Measurements from ENCODE around the gene MCHR1.
"Not testable (repeated sequence)": the region's sequence is repeated elsewhere in the genome, so short reads cannot be mapped to it uniquely, and the experiment has no call there.

MCHR1 gene

DNA sequence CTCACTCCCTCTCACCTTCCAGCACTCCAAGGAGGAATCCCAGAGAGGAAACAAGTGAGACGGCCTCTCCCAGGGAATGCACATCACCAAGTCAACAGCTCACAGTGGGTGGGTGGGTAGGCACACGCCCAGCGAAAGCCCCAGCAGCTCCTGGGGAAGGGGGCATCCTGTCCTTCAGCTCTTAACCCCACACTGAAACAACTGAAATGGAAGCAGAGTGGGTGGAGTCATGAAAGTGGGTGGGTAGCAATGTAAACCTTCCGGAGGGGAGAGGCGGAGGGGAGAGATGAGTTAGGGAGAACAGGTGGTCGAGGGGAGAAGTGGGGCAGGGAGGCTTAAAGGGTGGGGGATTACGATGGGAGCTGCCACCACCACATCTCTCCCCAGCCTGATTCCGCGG, 5.4 kb downstream of the MCHR1 start:
- in situ Hi-C loops (cut with MboI; ENCODE audit: low sequenced_read_pairs), result no loop called here

DNA sequence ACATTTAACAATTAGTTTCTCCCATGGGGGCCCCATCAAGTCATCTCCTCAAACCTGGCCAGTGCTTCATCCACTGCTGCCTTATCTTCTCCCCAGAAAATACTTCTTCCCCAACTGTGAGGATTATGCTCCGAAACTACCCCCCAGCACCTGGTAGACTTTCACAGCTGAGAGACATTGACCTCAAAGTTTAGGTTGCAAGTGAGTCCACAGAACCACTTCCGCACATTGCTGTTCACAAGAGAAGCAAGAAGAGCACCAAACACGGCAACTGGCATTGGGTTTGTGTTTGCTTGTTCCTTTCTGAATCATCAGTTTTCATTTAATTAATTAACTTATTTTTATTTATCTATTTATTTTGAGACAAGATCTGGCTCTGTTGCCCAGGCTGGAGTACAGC, 6.1 kb downstream of the MCHR1 start:
- in situ Hi-C loops (cut with MboI; ENCODE audit: low sequenced_read_pairs), result no loop called here

DNA sequence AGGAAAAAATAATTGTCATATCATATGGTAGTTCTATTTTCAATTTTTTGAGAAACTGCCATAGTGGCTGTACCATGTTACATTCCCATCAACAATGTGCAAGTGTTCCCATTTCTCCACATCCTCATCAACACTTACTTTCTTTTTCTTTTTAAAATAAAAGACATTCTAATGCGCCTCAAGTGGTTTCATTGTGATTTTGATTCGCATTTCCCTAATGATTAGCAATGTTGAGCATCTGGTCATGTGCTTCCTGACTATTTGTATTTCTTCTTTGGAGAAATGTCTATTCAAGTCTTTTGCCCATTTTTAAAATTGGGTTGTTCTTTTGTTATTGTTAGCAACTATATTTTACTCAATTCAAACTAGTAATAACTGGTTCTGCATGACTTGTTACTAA, 8.4 kb downstream of the MCHR1 start:
- in situ Hi-C loops (cut with MboI; ENCODE audit: low sequenced_read_pairs), result no loop called here

DNA sequence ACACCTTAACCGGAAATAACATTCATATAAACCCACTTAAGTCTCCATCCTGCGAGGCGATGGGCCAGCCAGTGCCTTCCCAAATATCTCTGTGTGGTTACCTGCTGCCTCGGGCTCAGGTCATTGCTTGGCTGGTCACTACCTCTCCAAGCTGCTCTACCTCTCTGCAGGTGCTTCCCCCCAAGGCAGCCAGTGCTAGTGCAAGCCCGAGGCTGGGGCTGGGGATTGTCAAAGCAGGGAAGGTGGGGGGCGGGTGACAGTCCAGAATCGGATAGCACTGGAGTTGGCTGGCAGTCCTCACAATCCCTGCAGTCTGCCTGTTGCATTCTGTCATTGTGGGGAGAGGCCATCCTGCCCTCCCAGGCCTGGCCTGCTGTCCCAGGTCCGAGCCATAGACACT, 11.1 kb downstream of the MCHR1 start:
- in situ Hi-C loops (cut with MboI; ENCODE audit: low sequenced_read_pairs), result no loop called here

DNA sequence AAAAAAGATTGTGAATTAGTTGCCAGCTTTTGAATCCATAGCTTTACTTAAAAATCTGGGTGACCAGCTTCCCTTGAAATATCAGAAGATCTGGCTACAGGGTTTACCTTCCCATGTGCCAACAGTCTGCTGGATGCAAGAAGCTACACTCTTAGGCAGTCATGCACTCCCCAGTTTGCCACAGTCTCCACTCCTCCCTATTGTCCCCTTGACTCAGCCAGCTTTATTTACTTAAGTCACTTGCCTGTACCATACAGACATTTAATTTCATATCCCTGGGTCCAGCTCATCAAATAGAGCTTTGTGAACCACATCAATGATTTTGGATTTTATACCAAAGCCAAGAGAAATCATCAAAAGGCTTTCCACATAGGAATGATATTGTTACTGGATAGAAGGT, 12.2 kb downstream of the MCHR1 start:
- in situ Hi-C loops (cut with MboI; ENCODE audit: low sequenced_read_pairs), result no loop called here

DNA sequence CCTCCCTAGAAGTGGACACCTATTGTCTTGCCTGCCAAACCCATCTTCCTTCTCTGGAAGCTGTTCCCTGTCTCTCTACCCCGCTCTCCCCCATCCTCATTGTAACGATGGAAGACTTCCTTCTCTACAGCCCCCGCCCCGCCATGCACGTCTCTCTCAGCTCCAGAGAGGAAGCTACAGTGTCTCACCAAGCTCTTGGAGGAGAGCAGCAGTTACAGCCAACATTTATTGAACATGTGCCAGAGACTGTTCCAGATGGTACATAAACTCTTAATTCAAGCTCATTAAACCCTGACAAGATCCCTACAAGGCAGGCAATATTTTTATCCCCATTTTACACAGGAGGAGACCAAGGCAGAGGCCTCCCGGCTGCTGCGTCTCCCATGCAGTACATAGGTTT, 15.1 kb downstream of the MCHR1 start:
- in situ Hi-C loops (cut with MboI; ENCODE audit: low sequenced_read_pairs), result no loop called here

DNA sequence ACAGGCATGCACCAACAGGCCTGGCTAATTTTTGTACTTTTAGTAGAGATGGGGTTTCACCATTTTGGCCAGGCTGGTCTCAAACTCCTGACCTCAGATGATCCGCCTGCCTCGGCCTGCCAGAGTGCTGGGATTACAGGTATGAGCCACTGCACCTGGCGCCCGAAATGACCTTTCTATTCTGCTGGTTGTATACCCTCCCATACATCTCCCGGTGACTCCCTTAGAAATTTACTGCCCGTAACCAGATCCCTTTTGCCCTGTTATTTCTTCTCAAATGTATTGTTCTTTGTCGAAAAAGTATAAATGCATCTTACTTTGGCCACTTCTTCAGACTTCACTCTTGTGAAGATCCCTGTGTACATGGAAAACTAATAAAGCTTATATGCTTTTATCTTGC, 22.0 kb downstream of the MCHR1 start:
- in situ Hi-C loops (cut with MboI; ENCODE audit: low sequenced_read_pairs), result no loop called here

DNA sequence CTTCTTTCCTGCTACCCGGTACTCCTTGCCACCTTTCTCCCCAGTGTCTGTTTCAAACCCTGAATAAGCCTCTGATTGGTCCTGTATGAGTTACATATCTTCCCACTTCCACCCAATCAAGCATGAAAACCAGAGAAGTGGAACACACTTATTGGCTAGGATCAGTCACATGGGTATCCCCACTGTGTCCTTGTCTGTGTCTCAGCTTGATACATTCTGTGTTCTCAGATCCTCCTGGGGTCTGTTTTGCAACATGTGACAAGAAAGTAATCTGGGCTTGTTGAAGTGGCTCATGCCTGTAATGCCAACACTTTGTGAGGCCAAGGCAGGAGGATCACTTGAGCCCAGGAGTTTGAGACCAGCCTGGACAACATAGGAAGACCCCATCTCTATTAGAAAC, 23.9 kb downstream of the MCHR1 start:
- in situ Hi-C loops (cut with MboI; ENCODE audit: low sequenced_read_pairs), result no loop called here

DNA sequence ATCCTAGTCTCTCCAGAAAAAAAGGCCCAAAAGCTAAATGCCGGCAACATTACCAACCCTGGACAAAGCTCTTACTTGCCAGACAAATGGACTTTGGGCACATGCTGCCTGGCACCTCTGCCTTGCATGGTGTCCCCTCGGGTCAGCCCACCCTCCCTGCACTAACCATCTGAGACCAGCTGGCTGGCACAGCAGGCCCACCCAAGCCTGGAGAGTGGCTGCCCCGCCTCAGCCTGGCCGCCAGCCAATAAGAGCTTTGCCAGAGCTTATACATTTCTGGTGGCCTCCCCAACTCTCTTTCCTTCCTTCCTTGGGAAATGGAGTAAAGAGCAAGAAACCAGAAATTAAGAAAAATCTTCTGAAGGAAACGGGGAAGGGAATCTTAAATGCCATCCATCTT, 24.5 kb downstream of the MCHR1 start:
- in situ Hi-C loops (cut with MboI; ENCODE audit: low sequenced_read_pairs), result no loop called here

DNA sequence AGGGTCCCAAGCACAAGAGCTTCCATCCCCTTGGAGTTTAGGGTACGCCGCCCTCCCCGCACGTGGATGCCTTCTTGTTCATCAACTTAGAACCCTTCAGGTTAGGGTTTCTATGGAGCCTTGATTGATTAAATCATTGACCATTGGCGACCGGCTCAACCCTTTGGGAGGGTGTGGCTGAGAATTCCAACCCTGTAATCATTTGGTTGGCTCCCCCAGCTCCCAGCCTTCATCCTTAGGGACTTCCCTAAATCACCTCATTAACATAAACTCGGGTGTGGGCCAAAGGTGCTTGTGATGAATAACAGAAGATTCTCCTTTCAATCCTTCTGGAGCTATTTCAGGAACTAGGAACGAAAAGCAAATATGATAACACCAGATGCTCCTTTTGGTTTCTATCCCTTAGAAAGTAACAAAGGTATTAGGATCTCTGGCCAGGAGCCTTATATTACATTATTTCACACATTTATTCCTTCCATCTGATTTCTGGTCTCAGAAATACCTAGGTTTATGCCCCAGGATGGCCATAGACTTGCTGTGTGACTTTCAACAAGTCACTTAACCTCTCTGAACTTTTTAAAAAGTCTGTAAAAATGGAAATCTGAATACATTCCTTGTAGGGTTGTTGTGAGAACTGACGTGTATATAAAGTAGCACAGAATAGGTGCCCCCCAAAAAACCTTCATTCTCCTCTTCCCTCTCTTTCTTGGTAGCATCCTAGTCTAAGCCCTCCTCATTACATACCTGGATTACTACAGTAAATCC, 26.8 kb downstream of the MCHR1 start:
- in situ Hi-C loops (cut with MboI; ENCODE audit: low sequenced_read_pairs), result no loop called here

DNA sequence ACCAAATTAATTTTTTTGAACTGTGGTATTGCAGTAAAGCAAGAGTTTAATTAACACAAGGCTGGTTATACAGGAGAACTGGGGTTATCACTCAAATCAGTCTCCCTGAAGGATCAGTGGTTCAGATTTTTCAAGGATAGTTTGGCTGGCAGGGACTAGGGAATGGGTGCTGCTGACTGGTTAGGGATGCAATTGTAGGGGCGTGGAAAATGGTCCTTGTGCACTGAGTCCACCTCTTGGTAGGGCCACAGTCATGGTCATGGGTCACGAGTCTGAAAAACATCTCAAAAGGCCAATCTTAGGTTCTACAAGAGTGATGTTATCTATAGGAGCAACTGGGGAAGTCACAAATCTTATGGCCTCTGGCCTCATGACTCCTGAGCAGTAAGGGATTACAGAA, 27.9 kb downstream of the MCHR1 start:
- in situ Hi-C loops (cut with MboI; ENCODE audit: low sequenced_read_pairs), result no loop called here

DNA sequence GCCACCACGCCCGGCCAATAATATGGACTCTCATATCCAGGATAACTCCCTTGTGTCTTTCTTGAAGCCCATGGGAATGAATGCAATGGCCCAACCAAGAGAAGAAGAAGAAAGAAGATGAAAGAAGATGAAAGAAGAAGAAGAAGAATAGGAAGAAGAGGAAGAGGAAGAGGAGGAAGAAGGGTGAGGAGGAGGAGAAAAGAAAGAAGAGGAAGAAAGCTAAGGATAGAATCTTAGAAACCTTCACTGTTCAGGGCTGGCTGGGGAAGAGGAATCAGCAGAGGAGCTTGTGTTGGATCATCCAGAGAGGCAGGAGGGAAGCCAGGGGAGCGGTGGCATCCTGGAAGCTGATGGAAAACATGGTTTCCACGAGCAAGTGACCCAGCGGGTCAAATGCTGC, 28.9 kb downstream of the MCHR1 start:
- in situ Hi-C loops (cut with MboI; ENCODE audit: low sequenced_read_pairs), result no loop called here

DNA sequence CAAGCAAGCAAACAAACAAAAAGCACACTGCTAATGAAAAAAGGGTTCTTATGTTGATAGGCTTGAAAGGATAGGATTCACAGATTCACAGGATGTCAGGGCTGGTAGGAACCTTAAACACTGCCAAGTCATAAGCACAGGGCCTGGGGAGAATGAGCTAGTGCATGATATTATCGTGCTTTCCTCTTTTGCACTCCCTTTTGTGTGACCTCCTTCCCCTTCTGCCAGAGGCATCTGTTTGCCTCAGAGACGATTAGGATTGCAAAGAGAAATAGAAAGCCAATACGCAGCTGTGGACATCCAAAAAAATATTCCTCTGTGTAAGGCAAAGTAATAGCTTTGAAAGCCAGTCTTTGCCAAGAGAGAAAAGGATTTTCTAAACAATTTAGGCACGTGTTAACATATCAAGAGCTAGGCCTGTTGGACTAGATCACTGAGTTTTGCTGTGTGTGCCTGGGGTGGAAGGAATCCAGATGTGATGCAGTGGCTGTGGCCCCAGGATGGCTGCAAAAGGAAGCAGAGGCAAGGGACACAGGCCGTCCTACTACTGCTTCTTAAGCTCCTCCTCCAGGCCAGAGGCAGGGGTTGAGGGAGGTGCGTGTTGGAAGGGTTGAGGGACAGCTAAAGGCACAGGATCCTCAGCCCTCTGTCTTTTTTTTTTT, 30.6 kb downstream of the MCHR1 start:
- in situ Hi-C loops (cut with MboI; ENCODE audit: low sequenced_read_pairs), result no loop called here

DNA sequence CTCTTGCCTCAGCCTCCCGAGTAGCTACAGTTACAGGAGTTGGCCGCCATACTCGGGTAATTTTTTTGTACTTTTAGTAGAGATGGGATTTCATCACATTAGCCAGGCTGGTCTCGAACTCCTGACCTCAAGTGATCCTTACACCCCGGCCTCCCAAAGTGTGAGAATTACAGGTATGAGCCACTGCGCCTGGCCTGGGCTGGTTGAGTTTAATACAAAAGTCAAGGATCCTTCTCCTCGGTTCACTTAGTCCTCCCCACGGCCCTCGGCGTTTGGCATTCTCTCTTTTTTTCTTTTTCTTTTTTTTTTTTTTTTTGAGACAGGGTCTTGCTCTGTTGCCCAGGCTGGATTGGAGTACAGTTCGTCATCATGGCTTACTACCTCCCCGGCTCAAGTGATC, 33.0 kb downstream of the MCHR1 start:
- in situ Hi-C loops (cut with MboI; ENCODE audit: low sequenced_read_pairs), result no loop called here

DNA sequence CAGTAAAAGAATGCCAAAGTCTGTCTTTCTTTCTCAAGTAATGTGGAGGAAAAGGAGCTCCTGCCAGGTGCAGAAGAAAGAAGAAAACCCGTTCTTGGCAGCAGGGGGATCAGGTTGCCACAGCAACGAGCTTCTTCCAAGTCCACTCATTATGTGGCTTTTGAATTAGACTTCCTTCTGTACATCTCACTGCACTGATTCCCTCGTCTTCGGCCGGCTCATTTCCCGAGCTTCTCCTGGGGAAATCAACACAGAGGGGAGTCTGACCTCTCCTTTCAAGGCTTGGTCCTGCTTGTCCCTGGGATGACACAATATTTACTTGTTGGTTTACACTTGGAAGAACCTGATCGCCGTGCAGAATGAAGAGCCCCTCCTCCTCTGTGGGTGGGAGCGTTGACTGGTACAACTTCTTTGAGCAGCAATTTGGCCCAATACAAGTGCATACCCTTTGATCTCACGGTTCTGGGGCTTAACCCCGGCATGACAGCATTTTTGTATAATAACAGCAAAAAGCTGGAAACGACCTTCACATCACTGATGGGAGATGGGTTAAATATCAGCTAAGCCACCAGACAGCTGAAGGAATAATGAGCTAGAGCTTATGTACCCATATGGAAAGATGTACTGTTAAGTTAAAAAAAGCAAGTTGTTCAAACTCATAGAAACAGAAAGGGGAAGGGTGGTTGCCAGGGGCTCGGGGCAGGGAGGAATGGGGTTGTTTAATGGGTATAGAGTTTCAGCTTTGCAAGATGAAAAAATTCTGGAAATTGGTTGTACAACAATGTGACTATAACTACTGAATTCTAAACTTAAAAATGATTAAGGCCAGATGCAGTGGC, 35.4 kb downstream of the MCHR1 start:
- in situ Hi-C loops (cut with MboI; ENCODE audit: low sequenced_read_pairs), result no loop called here

DNA sequence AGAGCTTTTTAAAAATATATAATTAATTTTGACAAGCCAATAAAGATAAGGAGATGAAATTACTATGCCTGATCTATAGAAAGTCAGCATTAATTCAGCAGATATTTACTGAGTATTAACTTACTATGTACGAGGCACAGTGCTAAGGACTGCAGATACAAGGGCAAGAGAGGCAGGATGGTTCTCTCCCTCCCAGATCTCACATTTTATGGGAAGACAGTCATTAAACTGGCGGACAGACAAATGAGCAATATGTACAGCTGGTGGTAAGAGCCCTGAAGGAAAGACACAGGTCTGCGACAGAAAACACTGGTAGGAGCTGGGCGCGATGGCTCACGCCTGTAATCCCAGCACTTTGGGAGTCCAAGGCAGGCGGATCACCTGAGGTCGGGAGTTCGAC, 36.8 kb downstream of the MCHR1 start:
- in situ Hi-C loops (cut with MboI; ENCODE audit: low sequenced_read_pairs), result no loop called here

DNA sequence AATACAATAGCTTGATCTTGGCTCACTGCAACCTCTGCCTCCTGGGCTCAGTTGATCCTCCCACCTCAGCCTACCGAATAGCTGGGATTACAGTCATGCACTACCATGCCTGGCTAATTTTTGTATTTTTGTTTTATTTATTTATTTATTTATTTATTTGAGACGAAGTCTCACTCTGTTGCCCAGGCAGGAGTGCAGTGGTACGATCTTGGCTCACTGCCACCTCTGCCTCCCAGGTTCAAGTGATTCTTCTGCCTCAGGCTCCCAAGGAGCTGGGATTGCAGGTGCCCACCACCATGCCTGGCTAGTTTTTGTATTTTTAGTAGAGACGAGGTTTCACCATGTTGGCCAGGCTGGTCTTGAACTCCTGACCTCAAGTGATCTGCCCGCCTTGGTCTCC, 38.4 kb downstream of the MCHR1 start:
- in situ Hi-C loops (cut with MboI; ENCODE audit: low sequenced_read_pairs), result not testable (repeated sequence)

DNA sequence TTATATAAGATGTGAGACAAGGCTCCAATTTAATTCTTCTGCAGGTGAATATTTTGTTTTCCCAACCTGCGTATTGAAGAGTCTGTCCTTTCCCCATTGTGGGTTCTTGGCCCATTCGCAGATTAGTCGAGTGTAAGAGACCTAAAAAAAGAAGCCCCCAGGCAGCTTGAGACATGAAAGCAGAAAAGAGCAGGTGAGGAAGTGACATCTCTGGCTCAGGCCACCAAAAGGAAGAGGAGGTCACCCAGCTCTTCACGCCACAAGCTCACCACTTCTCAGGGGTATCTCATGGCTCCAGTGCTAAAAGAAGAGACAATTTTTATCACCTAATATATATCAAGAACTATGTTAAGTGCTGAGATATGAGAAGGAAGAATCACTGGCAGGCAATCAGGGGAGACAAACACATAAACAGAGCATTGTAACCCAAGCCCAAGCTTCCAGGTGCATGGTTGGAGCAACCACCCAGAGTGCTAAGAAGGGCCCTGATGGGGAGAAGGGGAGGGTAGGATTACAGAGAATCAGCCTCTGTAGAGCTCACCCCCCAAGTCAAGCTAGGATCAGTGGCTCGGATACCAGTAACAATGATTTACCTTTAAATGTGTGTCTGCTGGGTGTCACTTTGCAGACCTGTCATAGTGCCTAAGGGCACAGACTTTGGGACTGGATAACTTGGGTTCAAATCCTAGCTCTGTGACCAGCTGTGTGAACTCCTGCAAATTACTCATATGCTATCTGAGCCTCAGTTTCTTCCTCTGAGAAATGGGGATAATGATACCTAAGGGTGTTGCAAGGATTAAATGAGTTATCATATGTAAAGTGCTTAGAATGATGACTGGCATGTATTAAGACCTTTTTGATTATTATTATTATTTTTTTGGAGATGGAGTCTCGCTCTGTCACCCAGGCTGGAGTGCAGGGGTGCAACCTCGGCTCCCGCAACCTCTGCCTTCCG, 39.2 kb downstream of the MCHR1 start:
- in situ Hi-C loops (cut with MboI; ENCODE audit: low sequenced_read_pairs), result no loop called here

DNA sequence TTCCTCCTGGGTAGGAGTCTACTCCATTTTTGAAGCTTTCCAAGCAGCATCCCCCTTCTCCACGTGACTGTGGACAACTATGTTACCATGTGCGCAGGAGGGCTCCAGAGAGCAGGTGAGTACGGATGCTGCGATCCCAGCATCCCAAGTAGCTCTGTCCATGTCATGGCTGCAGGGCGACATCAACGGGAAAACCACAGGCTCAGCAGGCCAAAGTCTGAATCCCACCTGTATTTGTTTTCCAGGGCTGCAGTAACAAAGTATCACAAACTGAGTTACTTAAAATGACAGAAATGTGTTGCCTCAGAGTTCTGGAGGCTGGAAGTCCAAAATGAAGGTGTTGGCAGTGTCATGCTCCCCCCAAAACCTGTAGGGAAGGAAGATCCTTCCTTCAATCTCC, 40.3 kb downstream of the MCHR1 start:
- in situ Hi-C loops (cut with MboI; ENCODE audit: low sequenced_read_pairs), result no loop called here

DNA sequence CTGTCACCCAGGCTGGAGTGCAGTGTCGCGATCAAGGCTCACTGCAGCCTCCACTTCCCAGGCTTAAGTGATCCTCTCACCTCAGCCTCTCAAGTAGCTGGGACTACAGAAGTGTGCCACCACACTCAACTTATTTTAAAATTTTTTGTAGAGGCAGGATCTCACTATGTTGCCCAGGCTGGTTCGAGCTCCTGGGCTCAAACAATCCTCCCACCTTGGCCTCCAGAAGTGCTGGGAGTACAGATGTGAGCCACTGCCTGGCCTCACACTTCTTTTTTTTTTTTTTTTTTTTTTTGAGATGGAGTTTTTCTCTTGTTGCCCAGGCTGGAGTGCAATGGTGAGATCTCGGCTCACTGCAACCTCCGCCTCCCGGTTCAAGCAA, 40.9 kb downstream of the MCHR1 start:
- in situ Hi-C loops (cut with MboI; ENCODE audit: low sequenced_read_pairs), result not testable (repeated sequence)
